IMR-90 (cell line): ENCODE data around the gene ASXL2. TPM values are rescaled to one million over a fixed set of nuclear protein-coding genes. Genes with fewer than 3 reads are reported as not detected.

Source experiments
- ATAC-seq: fragments of 200-7000 bp; cut with Tn5 transposase; 2 replicates; pipeline ENCODE4 v1.9.1; 2020; ENCODE audit warnings: low read depth, mild to moderate bottlenecking, moderate library complexity
- BruUV-seq: library from RNA; stranded (reverse); fragments of 400-500 nt; replicated peaks from 2 replicates; lab custom pipeline; 2021; lab: Mats Ljungman, UMichigan
- CTCF ChIA-PET: fragments of 300-600 bp; formaldehyde crosslinking; extraction: SDS; loops from one replicate; lab custom pipeline; 2021; ENCODE audit warnings: antibody characterized with exemption; lab: Yijun Ruan, JAX
- POLR2A ChIA-PET: fragments of 300-600 bp; sonication (Branson Sonifier 250); formaldehyde crosslinking; loops from one replicate; lab custom pipeline; 2022; ENCODE audit warnings: antibody characterized with exemption; ENCODE audit not compliant: unreplicated experiment; lab: Charles Lee
- DNase-seq: peaks from one replicate; pipeline ENCODE4 v3.0.0; 2013
- H2AFZ ChIP-seq: replicated peaks from 2 replicates; pipeline ENCODE3; 2013; ENCODE audit warnings: low read length, mild to moderate bottlenecking; ENCODE audit not compliant: poor library complexity
- H2AK5ac ChIP-seq: 2 replicates; pipeline ENCODE4 v1.6.1; 2013; ENCODE audit warnings: low read depth, low read length, inconsistent platforms
- H2AK9ac ChIP-seq: replicated peaks from 2 replicates; pipeline ENCODE3; 2013; ENCODE audit warnings: mild to moderate bottlenecking, low read depth, low read length, moderate library complexity; ENCODE audit not compliant: poor library complexity
- H2BK120ac ChIP-seq: 2 replicates; pipeline ENCODE4 v1.6.1; 2013; ENCODE audit warnings: low read depth, low read length, inconsistent platforms
- H2BK15ac ChIP-seq: 3 replicates; pipeline ENCODE4 v1.6.1; 2013; ENCODE audit warnings: low read depth, low read length, inconsistent platforms
- H2BK20ac ChIP-seq: 2 replicates; pipeline ENCODE4 v1.6.1; 2013; ENCODE audit warnings: low read depth, mild to moderate bottlenecking, inconsistent platforms, low read length, moderate library complexity
- H2BK5ac ChIP-seq: 2 replicates; pipeline ENCODE4 v1.6.1; 2013; ENCODE audit warnings: mild to moderate bottlenecking, low read depth, low read length, inconsistent platforms; ENCODE audit not compliant: poor library complexity, severe bottlenecking
- H3K14ac ChIP-seq: replicated peaks from 2 replicates; pipeline ENCODE4 v1.6.1; 2013; ENCODE audit warnings: low read depth, low read length, inconsistent platforms
- H3K18ac ChIP-seq: 2 replicates; pipeline ENCODE4 v1.6.1; 2013; ENCODE audit warnings: low read depth, low read length, control low read depth
- H3K23ac ChIP-seq: 2 replicates; pipeline ENCODE4 v1.6.1; 2013; ENCODE audit warnings: low read depth, low read length, inconsistent platforms
- H3K27ac ChIP-seq: 2 replicates; pipeline ENCODE4 v1.5.1; 2013; ENCODE audit warnings: mild to moderate bottlenecking, control low read depth, low read length; ENCODE audit not compliant: insufficient read depth
- H3K27me3 ChIP-seq: 2 replicates; pipeline ENCODE4 v1.6.1; 2013; ENCODE audit warnings: low read length; ENCODE audit not compliant: control insufficient read depth, insufficient read depth
- H3K36me3 ChIP-seq: 2 replicates; pipeline ENCODE4 v1.6.1; 2013; ENCODE audit warnings: low read length, mixed read lengths; ENCODE audit not compliant: control insufficient read depth, insufficient read depth
- H3K4ac ChIP-seq: 2 replicates; pipeline ENCODE4 v1.6.1; 2013; ENCODE audit warnings: low read depth, low read length, inconsistent platforms
- H3K4me1 ChIP-seq: 2 replicates; pipeline ENCODE4 v1.6.1; 2013; ENCODE audit warnings: low read length, mixed read lengths; ENCODE audit not compliant: control insufficient read depth, insufficient read depth
- H3K4me2 ChIP-seq: 2 replicates; pipeline ENCODE4 v1.6.1; 2013; ENCODE audit warnings: low read depth, mild to moderate bottlenecking, control low read depth, low read length, moderate library complexity
- H3K4me3 ChIP-seq: 2 replicates; pipeline ENCODE4 v1.5.1; 2013; ENCODE audit warnings: low read depth, mild to moderate bottlenecking, control low read depth, low read length, moderate library complexity; ENCODE audit not compliant: insufficient read depth
- H3K56ac ChIP-seq: 2 replicates; pipeline ENCODE4 v1.6.1; 2013; ENCODE audit warnings: low read length, inconsistent platforms; ENCODE audit not compliant: insufficient read depth; ENCODE audit errors: extremely low read depth
- H3K79me1 ChIP-seq, 2 experiments: 2 replicates each; pipeline ENCODE4 v1.6.1; 2013; ENCODE audit warnings: low read length in 2 of 2, inconsistent platforms in 1 of 2, low read depth in 1 of 2
- H3K9ac ChIP-seq: 2 replicates; pipeline ENCODE4 v1.6.1; 2013; ENCODE audit warnings: low read depth, low read length, control low read depth
- H3K9me1 ChIP-seq: 2 replicates; pipeline ENCODE4 v1.6.1; 2013; ENCODE audit warnings: low read length, inconsistent platforms; ENCODE audit not compliant: insufficient read depth
- H3K9me3 ChIP-seq: 2 replicates; pipeline ENCODE4 v1.6.1; 2013; ENCODE audit warnings: low read length; ENCODE audit not compliant: control insufficient read depth, insufficient read depth
- H4K20me1 ChIP-seq: 2 replicates; pipeline ENCODE4 v1.6.1; 2013; ENCODE audit warnings: low read length, inconsistent platforms; ENCODE audit not compliant: insufficient read depth
- H4K5ac ChIP-seq: 2 replicates; pipeline ENCODE4 v1.6.1; 2013; ENCODE audit warnings: mild to moderate bottlenecking, low read depth, low read length, control low read depth
- H4K8ac ChIP-seq, 2 experiments: 2 replicates each; pipeline ENCODE4 v1.6.1; 2013; ENCODE audit warnings: low read depth in 2 of 2, low read length in 2 of 2, control low read depth in 1 of 2, inconsistent platforms in 1 of 2
- H4K91ac ChIP-seq: 2 replicates; pipeline ENCODE4 v1.6.1; 2013; ENCODE audit warnings: low read depth, low read length, inconsistent platforms; ENCODE audit not compliant: insufficient read depth
- BHLHE40 ChIP-seq: fragments of 150-350 bp; IDR thresholded peaks from 2 replicates; pipeline ENCODE4 v1.6.1; 2016; ENCODE audit warnings: mild to moderate bottlenecking, low read depth, low read length
- CEBPB ChIP-seq: IDR thresholded peaks from 2 replicates; pipeline ENCODE4 v1.6.1; 2012; ENCODE audit warnings: low read depth, low read length, improper control_type of control experiment
- CHD1 ChIP-seq: IDR thresholded peaks from 2 replicates; pipeline ENCODE4 v1.6.1; 2012; ENCODE audit warnings: low read depth, low read length, improper control_type of control experiment
- CTCF ChIP-seq: conservative IDR thresholded peaks from 2 replicates; pipeline ENCODE4 v1.5.1; 2012; ENCODE audit warnings: mild to moderate bottlenecking, low read depth, low read length, improper control_type of control experiment
- FOS ChIP-seq: fragments of 150-350 bp; IDR thresholded peaks from 2 replicates; pipeline ENCODE4 v1.6.1; 2016; ENCODE audit warnings: low read depth, low read length
- MAFK ChIP-seq: IDR thresholded peaks from 2 replicates; pipeline ENCODE4 v1.6.1; 2012; ENCODE audit warnings: low read depth, low read length, improper control_type of control experiment
- MAZ ChIP-seq: IDR thresholded peaks from 2 replicates; pipeline ENCODE4 v1.6.1; 2012; ENCODE audit warnings: low read depth, mild to moderate bottlenecking, low read length, improper control_type of control experiment, moderate library complexity, borderline replicate concordance
- MXI1 ChIP-seq: IDR thresholded peaks from 2 replicates; pipeline ENCODE4 v1.6.1; 2012; ENCODE audit warnings: low read depth, mild to moderate bottlenecking, low read length, moderate library complexity, borderline replicate concordance
- NFE2L2 ChIP-seq: fragments of 150-350 bp; IDR thresholded peaks from 2 replicates; pipeline ENCODE4 v1.6.1; 2016; ENCODE audit warnings: low read depth, mild to moderate bottlenecking, low read length
- POLR2A ChIP-seq: IDR thresholded peaks from 2 replicates; pipeline ENCODE4 v1.6.1; 2012; ENCODE audit warnings: mild to moderate bottlenecking, low read depth, low read length
- RAD21 ChIP-seq: IDR thresholded peaks from 2 replicates; pipeline ENCODE4 v1.6.1; 2012; ENCODE audit warnings: low read length, improper control_type of control experiment
- RCOR1 ChIP-seq: IDR thresholded peaks from 2 replicates; pipeline ENCODE4 v1.6.1; 2012; ENCODE audit warnings: mild to moderate bottlenecking, low read length, improper control_type of control experiment; ENCODE audit not compliant: insufficient replicate concordance
- RFX5 ChIP-seq: IDR thresholded peaks from 2 replicates; pipeline ENCODE4 v1.8.0; 2012; ENCODE audit warnings: low read depth, mild to moderate bottlenecking, low read length, moderate library complexity
- SMC3 ChIP-seq: fragments of 150-350 bp; IDR thresholded peaks from 2 replicates; pipeline ENCODE4 v1.6.1; 2016; ENCODE audit warnings: low read depth, mild to moderate bottlenecking, antibody characterized with exemption, low read length, moderate library complexity
- dilution Hi-C: fragments of 300-500 bp; cut with HindIII; formaldehyde crosslinking; loops from one replicate; pipeline ENCODE4 v1.14.3; 2018; ENCODE audit warnings: low sequenced_read_pairs; ENCODE audit not compliant: unreplicated experiment
- in situ Hi-C: fragments of 300-500 bp; cut with MboI; formaldehyde crosslinking; loops from 3 replicates; pipeline ENCODE4 v1.14.3; 2019; ENCODE audit warnings: low sequenced_read_pairs, inconsistent platforms, mixed read lengths
- intact Hi-C: fragments of 100-400 bp; cut with micrococcal nuclease; formaldehyde crosslinking; loops from 2 replicates; pipeline ENCODE4 v1.10.0; 2022
- polyA plus RNA-seq, 3 experiments: library from polyadenylated mRNA; depleted of rRNA; stranded (reverse); fragments of >200 nt; gene quantifications; 2 replicates each; pipeline ENCODE4 v1.2.3, GENCODE V29; 2012; ENCODE audit warnings: low replicate concordance in 1 of 3
- total RNA-seq: library from RNA; depleted of rRNA; stranded (reverse); fragments of >200 nt; gene quantifications from 2 replicates; pipeline ENCODE4 v1.2.3, GENCODE V29; 2012
- TF ChIP-seq, protein P1 (sequence below): fragments of 150-350 bp; IDR thresholded peaks from 2 replicates; pipeline ENCODE4 v1.6.1; 2017; ENCODE audit warnings: mild to moderate bottlenecking, antibody characterized with exemption, low read length, low read depth
- TF ChIP-seq, protein P2 (sequence below): fragments of 150-350 bp; IDR thresholded peaks from 2 replicates; pipeline ENCODE4 v1.6.1; 2016; ENCODE audit warnings: low read depth, mild to moderate bottlenecking, low read length, moderate library complexity, borderline replicate concordance

Gene ASXL2
- total and polyA plus RNA-seq, 2 of the 4 experiments (the other 2 are of a cell fraction): 5.3 to 8.1 TPM

DNA sequence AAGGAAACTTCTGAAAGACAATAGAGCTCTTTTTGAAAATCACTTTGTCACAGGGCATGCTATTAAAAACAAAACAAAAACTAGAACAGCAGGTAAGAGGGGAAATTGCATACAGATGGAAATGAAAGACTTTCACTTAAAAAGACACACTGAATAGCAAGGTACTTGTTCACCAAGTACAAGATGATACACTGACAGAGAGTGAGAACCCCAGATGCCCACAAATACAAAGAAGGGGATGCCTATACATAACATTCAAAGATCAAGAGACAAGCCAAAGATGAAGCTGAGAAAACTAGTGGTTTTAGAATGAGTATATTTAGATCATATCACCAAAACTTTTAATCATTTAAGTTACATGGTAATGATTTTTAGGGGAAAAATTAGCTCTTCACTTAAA is 60.7 kb downstream of the ASXL2 start:
- Histone ChIP-seq H3K18ac (no peak overlapping the region), H2AFZ (no peak overlapping the region), H3K27me3 (no peaks in the 10 kb centered on the region), H3K56ac (no peak overlapping the region), H3K4ac (no peak overlapping the region), H3K9me3 (no peaks in the 10 kb centered on the region), H3K4me1 (peaks cover 3% of the 10 kb centered on the region; the same call in 1 of the 2 replicates), H4K20me1 (peaks cover 13% of the 10 kb centered on the region; the same call in 1 of the 2 replicates), H2BK120ac (no peak overlapping the region), H2BK15ac (no peak overlapping the region), H4K5ac (no peak overlapping the region), H3K4me2 (no peak overlapping the region; the same call in 1 of the 2 replicates), H2AK9ac (no peak overlapping the region), H2BK20ac (no peak overlapping the region), H3K4me3 (no peak overlapping the region), H4K91ac (no peak overlapping the region), H2BK5ac (no peak overlapping the region), H4K8ac (no peak overlapping the region), H3K9ac (no peak overlapping the region), H3K27ac (no peak overlapping the region), H3K23ac (peak overlapping the region; percentile 78; the same call in 1 of the 2 replicates), H2AK5ac (no peak overlapping the region), H3K79me1 (peaks cover 18 to 47% of the 10 kb centered on the region in 2 experiments; a peak in 3 of 4 replicates), H3K36me3 (no peaks in the 10 kb centered on the region), H3K9me1 (0 out of 2 replicates have a peak, but pooled peaks cover 3% of the 10 kb centered on the region), H3K14ac (no peak overlapping the region)
- dilution Hi-C loops: no loop called here
- POLR2A ChIA-PET: no interaction called here
- DNase-seq (no peak), ATAC-seq (no peak)
- BruUV-seq: no TSS peak
- TF ChIP-seq CHD1 (no peak), SMC3 (no peak), NFE2L2 (no peak), MAFK (no peak), FOS (no peak), MAZ (no peak), RFX5 (no peak), MXI1 (no peak), CEBPB (no peak), RAD21 (no peak), CTCF (no peak), POLR2A (no peak), RCOR1 (no peak), BHLHE40 (no peak)
- TF ChIP-seq, protein P1, sequence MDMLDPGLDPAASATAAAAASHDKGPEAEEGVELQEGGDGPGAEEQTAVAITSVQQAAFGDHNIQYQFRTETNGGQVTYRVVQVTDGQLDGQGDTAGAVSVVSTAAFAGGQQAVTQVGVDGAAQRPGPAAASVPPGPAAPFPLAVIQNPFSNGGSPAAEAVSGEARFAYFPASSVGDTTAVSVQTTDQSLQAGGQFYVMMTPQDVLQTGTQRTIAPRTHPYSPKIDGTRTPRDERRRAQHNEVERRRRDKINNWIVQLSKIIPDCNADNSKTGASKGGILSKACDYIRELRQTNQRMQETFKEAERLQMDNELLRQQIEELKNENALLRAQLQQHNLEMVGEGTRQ: no peak
- TF ChIP-seq, protein P2, sequence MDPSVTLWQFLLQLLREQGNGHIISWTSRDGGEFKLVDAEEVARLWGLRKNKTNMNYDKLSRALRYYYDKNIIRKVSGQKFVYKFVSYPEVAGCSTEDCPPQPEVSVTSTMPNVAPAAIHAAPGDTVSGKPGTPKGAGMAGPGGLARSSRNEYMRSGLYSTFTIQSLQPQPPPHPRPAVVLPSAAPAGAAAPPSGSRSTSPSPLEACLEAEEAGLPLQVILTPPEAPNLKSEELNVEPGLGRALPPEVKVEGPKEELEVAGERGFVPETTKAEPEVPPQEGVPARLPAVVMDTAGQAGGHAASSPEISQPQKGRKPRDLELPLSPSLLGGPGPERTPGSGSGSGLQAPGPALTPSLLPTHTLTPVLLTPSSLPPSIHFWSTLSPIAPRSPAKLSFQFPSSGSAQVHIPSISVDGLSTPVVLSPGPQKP: no peak
- in situ Hi-C loops: no loop called here
- intact Hi-C loops: no loop called here
- CTCF ChIA-PET: interaction anchor here (0.6 to 1.4 kb wide), 3 partner anchors 8 to 396 kb away, joined by 3 to 6 read pairs (median 4); no protein-coding TSS in a partner anchor
